ENCODE measurements around the gene ARHGEF3. TPM values are rescaled to one million over a fixed set of nuclear protein-coding genes. Genes with fewer than 3 reads are reported as not detected.
"Not testable (repeated sequence)": the region's sequence is repeated elsewhere in the genome, so short reads cannot be mapped to it uniquely, and the experiment has no call there.

The ARHGEF3 gene
- total RNA-seq, 1 experiment from 2014 or later = 0.49 TPM

DNA sequence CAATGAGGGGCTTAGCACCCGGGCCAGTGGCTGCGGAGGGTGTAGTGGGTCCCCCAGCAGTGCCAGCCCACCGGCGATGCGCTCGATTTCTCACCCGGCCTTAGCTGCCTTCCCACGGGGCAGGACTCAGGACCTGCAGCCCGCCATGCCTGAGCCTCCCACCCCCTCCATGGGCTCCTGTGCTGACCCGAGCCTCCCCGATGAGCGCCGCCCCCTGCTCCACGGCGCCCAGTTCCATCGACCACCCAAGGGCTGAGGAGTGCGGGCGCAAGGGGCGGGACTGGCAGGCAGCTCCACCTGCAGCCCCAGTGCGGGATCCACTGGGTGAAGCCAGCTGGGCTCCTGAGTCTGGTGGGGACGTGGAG, 109.8 kb downstream of the ARHGEF3 start:
- H3K4me3 ChIP-seq, H3K27me3 ChIP-seq, H3K36me3 ChIP-seq, H3K9me3 ChIP-seq, DNase-seq: not testable (repeated sequence)

DNA sequence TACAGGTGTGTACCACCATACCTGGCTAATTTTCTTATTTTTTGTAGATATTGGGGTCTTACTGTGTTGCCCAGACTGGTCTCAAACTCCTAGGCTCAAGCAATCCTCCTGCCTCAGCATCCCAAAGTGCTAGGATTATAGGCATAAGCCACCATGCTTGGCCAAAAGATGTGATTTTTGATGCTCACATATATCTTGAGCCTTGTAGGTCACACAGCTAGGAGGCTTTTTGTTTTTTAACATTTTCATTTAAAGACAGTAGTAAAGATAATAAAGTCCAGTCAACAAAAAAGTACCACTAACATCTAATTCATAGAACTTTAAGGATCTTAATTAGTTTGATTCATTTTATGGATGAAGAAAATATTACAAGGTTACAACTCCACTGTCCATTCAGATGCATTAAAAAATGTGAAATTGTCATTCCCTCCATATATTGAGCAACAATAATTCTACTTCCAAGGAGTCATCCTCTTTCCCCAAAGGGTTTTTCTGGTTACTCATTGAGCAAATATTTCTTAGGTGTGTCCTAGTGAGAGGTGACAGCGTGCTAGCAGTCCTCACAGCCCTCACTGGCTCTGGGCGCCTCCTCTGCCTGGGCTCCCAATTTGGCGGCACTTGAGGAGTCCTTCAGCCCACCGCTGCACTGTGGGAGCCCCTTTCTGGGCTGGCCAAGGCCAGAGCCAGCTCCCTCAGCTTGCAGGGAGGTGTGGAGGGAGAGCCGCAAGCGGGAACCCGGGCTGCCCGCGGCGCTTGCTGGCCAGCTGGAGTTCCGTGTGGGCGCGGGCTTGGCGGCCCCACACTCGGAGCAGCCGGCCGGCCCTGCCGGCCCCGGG, 110.4 kb downstream of the ARHGEF3 start:
- Histone ChIP-seq H3K4me3 (no peak overlapping the region), H3K9me3 (no peaks in the 10 kb centered on the region), H3K36me3 (no peaks in the 10 kb centered on the region), H3K27me3 (no peaks in the 10 kb centered on the region)
- DNase-seq = no peak

DNA sequence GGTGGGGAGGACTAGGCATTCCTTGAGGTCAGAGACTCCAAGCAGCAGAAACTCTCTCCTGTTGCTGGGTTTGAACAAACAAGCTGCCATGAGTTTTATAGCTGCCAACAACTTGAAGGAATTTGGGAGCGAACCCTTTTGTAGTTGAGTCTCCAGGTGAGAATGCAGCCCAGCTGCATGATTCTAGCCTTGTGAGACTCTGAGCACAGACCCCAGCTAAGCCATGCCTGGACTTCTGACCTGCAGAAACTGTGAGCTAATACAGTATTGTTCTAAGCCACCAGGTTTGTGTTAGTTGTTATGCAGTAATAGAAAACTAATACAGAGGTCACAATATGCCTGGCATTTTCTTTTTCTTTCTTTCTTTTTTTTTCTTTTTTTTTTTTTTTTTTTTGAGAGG, 112.4 kb downstream of the ARHGEF3 start:
- Histone ChIP-seq H3K4me3 (no peak overlapping the region), H3K9me3 (no peaks in the 10 kb centered on the region), H3K36me3 (no peaks in the 10 kb centered on the region), H3K27me3 (no peaks in the 10 kb centered on the region)
- no peak for DNase-seq

DNA sequence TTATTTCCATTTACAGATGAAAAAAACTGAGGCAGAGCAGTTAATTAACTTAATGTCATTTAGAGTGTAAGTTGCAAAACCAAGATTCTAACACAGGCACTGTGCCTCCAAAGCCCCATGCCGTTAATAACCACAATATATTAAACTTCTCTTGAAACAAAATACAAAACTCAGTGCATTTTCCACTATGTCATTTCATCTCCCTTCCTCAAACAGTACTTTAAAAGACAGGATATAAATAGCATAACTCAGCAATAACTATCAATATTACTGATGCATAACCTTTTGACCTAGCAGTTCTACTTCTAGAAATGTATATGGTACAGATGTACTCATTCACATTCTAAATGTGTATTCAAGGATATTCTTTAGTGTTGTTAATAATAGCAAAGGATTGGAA, 113.6 kb downstream of the ARHGEF3 start:
- H3K4me3 ChIP-seq = no peak overlapping the region

DNA sequence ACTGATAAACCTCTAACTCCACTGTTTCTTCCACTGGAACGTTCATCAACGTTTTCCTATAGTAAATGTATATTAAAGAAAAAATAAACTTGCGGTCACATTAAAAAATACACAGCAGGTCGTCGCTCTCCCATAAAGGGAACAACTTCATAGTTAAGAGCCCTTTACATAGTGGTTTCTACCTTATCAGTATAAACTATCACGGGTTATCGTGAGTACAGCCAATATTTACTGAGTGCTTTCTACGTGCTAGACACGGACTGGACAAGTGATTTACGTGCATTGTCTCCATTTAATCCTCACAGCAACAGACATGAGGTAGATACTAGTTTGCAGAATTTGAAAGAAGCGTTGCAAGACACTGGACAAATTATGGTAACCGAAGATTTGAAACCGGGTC, 117.7 kb downstream of the ARHGEF3 start:
- DNase-seq = no peak

More for the DNA sequence above, 113.6 kb downstream of the ARHGEF3 start:
- Histone ChIP-seq H3K9me3 (peaks cover 5% of the 10 kb centered on the region), H3K36me3 (no peaks in the 10 kb centered on the region), H3K27me3 (no peaks in the 10 kb centered on the region)
- DNase-seq = no peak

DNA sequence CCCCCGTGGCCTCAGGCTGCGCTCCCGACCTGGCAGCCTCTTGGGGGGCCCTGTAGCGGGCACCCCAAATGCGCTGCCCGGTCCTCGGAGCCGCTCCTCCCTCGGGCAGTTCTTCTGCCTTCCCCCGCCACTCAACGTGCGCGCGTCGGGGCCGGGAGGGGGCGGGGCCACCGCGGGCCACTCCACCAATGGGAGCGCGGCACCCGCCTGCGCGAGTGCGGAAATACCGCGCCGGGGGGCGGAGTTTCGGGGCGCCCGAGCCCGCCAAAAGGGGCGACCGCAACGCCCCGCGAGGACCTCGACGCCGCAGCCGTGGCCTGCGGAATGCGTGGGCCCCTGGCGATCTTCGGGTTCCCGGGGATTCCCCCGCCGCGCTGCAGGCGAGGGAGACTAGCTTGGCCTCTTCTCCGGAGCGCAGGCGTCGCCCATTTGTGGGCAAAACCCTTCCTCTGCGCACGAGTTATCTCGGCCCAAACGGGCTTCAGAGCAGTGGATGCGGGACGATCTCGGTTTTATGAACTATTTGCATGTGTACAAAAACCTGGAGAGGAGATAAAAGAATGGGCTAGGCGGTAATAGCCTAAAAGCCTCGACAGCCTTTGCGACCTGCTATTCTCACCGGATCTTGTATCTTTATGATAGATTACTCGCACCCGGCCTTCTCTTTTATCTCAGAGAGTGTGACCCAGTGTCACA, 118.5 kb downstream of the ARHGEF3 start, which contains the start of gene TASOR:
Gene TASOR, minus strand, starts transcription at position 144 of the 696 bp plus-strand sequence. CDS start 259 bp downstream, outside the sequence.
- Histone ChIP-seq H3K27me3 (no peaks in the 10 kb centered on the region), H3K36me3 (peaks cover 11% of the 10 kb centered on the region), H3K9me3 (peaks cover 5% of the 10 kb centered on the region), H3K4me3 (peak within 1 kb of the TSS; percentile 80)
- peak; percentile 72 for DNase-seq

More for the DNA sequence above, 117.7 kb downstream of the ARHGEF3 start:
- Histone ChIP-seq H3K27me3 (no peaks in the 10 kb centered on the region), H3K36me3 (peaks cover 11% of the 10 kb centered on the region), H3K4me3 (no peak overlapping the region), H3K9me3 (peaks cover 5% of the 10 kb centered on the region)

DNA sequence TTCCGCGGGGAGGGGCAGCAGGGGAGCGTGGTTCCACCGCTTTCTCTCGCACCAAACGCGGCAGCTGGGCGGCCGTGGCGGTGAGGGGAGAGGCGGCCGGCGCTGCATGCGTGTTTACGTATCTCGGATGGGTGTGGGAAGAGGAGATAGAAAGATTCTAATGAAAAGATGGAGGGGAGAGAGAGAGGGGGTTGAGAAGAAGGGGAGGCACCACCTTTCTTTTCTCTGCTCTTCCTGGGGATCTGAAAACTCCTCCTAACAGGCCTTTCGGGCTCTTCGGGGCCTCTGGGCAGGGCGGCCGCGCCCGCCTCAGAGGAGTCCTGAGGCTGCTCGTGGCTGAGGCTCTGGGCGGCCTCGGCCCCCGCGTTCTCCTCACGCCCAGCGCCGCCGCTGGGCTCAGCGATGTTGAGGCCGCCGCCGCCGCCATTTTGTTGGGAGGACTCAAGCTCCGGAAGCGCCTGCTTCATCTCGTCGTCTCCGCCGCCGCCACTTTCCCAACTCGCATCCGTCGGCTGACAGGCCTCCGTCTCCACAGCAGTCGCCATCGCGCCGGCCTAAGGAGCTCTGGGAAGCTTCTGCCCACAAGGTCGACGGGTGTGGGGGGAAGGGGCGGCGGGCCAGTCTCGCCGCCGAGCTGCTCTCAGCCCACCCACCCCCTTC, 119.2 kb downstream of the ARHGEF3 start:
- H3K9me3 ChIP-seq = peaks cover 5% of the 10 kb centered on the region
- peak overlapping the region; percentile 80 for H3K4me3 ChIP-seq
- no peaks in the 10 kb centered on the region for H3K27me3 ChIP-seq
- peaks cover 11% of the 10 kb centered on the region for H3K36me3 ChIP-seq
- peak; percentile 72 for DNase-seq

DNA sequence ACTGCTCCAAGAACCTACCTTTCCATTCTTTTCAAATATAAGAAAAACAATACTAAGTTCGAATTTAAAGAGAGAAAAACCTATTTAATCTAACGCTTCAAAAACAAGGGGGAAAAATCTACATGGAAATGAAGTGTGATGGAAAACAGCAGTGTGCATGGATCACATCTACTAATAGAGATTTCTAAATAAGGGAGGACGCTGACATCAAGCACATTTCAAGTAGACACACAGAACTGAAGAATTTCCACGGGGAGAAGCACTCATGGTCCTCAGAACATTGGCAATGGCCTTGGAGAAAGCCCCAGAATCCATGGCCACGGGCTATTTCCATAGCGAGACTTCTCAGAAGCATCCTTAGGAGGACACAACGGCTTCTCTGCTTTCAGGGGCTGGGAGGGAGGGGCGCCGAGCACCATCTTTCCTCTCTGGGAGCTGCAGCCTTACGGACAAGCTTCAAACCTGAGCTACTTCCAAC, 119.7 kb downstream of the ARHGEF3 start:
- Histone ChIP-seq H3K9me3 (peaks cover 5% of the 10 kb centered on the region), H3K4me3 (peak overlapping the region; percentile 80), H3K36me3 (peaks cover 11% of the 10 kb centered on the region), H3K27me3 (no peaks in the 10 kb centered on the region)
- DNase-seq = no peak

DNA sequence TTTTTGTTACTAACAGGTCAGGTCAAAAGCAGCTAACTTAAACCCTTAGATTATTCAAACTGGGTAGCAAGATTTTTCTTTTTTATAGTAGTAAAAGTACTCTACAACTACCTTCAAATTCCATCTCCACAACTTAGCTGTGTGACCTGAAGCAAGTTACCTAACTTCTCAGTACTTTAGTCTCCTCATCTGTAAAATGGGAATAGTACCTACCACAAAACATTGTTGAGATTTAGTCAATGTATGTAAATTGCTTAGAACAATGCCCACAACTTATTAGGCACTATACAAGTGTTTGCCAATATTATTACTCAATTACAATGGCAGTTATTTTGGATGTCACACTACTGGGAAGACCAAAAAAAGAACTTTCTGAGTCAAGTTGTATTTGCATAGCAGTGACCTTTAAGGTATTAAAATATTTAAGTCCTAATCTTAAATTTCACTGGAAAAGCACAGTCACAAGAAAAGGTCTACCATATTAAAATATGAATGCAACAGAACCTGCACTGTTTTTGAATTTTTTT, 121.6 kb downstream of the ARHGEF3 start:
- H3K36me3 ChIP-seq = peaks cover 15% of the 10 kb centered on the region
- no peaks in the 10 kb centered on the region for H3K27me3 ChIP-seq
- peaks cover 5% of the 10 kb centered on the region for H3K9me3 ChIP-seq
- no peak overlapping the region for H3K4me3 ChIP-seq
- DNase-seq = no peak

Other genes with a start within 250 kb of the ARHGEF3 start
- 6.8 and 14.4 TPM in 2 replicates for gene CCDC66, start 244.8 kb downstream of the ARHGEF3 start, total RNA-seq (2014; rRNA removed; shearing (Covaris generic); ENCODE audit: low replicate concordance)
- 24.1 and 49.1 TPM in 2 replicates for gene TASOR, start 118.7 kb downstream of the ARHGEF3 start, total RNA-seq (2014; rRNA removed; shearing (Covaris generic); ENCODE audit: low replicate concordance)